ENCODE data around the gene ZNF365.

The ZNF365 gene

GRCh38 chr10:62442006-62442405 lies 67.8 kb downstream of the ZNF365 start:
- H3K9me3 ChIP-seq (ENCODE audit: low read length), result no peaks in the 10 kb centered on the region
- H3K4me1 ChIP-seq (ENCODE audit: insufficient read depth, low read length), result peaks cover 7% of the 10 kb centered on the region
- H3K4me3 ChIP-seq (ENCODE audit: low read length), result no peak overlapping the region
- H3K27me3 ChIP-seq (ENCODE audit: insufficient read depth, low read length), result no peaks in the 10 kb centered on the region
- no peak overlapping the region for H2AFZ ChIP-seq (ENCODE audit: low read depth, low read length)
- H3K36me3 ChIP-seq (ENCODE audit: insufficient read depth, low read length), result no peaks in the 10 kb centered on the region

DNA sequence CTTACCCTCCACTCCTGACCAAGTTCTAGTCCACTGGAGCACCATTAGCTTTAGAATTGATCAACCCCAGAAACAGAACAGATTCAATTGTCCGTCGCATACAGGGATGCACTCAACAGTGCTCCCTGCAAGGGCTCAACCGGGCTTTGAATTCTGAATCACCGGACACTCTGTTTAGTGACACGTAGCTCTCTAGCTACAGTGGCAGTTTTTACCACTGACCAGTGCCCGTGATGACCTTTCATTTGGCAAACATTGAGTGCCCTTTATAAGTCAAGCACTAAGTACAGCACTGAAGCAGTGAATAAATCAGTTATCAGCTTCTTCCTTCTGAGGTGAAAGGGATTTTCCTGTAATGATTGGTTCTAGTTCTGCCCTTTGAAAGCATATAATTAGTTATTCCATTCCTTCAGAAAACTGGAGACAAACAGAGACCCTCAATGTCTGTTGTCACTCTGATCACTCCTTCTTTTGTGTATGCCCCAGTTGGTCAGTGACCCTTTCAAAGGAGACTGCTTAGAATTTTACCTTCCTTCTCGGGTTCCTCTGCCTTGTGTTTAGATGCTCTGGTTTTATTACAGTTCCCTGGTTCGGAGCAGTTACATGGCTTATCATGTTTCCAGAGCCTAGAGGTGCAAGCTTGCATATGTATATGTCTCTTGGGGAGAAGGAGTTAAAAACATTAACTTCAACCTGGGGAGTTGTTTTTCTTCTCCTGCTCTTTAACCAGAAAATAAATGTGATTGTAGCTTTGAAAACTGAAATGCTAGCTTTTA lies 68.9 kb downstream of the ZNF365 start:
- Histone ChIP-seq H3K27me3 (ENCODE audit: insufficient read depth, low read length) (no peaks in the 10 kb centered on the region), H3K9me3 (ENCODE audit: low read length) (no peaks in the 10 kb centered on the region), H3K4me1 (ENCODE audit: insufficient read depth, low read length) (peaks cover 7% of the 10 kb centered on the region), H3K36me3 (ENCODE audit: insufficient read depth, low read length) (no peaks in the 10 kb centered on the region), H2AFZ (ENCODE audit: low read depth, low read length) (no peak overlapping the region), H3K4me3 (ENCODE audit: low read length) (no peak overlapping the region)

DNA sequence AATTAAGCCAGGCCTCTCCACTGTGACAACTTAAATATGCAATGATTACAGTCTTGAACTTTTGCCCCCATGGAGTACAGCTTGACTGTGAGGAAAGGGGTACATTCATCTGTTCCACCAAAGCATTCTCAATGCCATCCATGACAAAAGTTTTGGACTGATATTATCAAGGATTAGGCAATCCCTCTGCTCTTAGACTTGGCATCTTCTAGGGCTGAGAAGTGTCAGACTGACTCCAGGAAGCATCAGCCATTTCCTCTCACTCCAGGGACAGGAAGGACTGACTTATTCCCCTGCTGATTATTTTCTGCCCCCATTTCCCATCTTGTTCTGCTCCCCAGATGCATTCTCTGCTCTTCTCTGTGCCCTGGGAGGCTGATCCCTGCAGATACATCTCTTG lies 69.7 kb downstream of the ZNF365 start:
- no peak overlapping the region for H3K4me3 ChIP-seq (ENCODE audit: low read length)
- H2AFZ ChIP-seq (ENCODE audit: low read depth, low read length), result no peak overlapping the region
- H3K27me3 ChIP-seq (ENCODE audit: insufficient read depth, low read length), result no peaks in the 10 kb centered on the region
- no peaks in the 10 kb centered on the region for H3K36me3 ChIP-seq (ENCODE audit: insufficient read depth, low read length)
- no peaks in the 10 kb centered on the region for H3K9me3 ChIP-seq (ENCODE audit: low read length)
- H3K4me1 ChIP-seq (ENCODE audit: insufficient read depth, low read length), result peaks cover 7% of the 10 kb centered on the region

- Histone ChIP-seq H3K36me3 (ENCODE audit: insufficient read depth, low read length) (no peaks in the 10 kb centered on the region), H3K9me3 (ENCODE audit: low read length) (no peaks in the 10 kb centered on the region), H2AFZ (ENCODE audit: low read depth, low read length) (no peak overlapping the region), H3K27me3 (ENCODE audit: insufficient read depth, low read length) (no peaks in the 10 kb centered on the region), H3K4me3 (ENCODE audit: low read length) (no peak overlapping the region), H3K4me1 (ENCODE audit: insufficient read depth, low read length) (peaks cover 7% of the 10 kb centered on the region)
Observed at GRCh38 chr10:62446627-62447026, 72.5 kb downstream of the ZNF365 start.

DNA sequence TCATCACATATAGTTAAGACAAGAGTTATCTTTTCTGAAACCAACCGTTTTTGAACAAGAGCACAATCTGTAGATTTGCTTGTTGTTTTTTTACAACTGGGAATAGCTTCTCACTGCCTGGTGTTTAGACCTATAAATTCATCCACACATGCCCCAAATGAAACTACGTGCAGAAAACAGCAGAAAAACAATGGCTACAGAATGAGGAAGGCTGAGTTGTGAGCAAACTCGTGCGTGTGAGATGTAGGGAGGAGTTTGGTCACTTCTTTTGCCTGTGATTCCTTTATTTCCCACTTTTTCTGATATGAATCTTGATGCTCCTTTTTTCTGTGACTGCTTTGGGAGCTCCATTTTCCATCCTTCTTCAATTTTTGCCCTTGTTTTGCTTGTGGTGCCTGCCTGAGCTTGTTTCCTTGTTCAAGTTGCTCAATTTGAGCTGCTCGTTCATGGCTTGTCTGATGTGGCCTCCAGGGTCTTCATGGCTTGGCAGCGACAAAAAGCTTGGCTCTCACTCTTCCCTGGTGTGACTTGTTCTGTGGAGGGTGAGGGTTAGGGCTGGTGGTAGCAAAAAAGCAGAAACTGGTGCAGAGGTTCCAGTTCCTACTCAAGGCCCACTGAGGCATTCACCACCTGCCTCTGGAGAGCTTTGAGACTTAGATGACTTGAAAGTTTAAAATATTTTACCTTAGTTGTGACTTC lies 76.9 kb downstream of the ZNF365 start:
- no peaks in the 10 kb centered on the region for H3K9me3 ChIP-seq (ENCODE audit: low read length)
- H3K36me3 ChIP-seq (ENCODE audit: insufficient read depth, low read length), result no peaks in the 10 kb centered on the region
- H3K4me3 ChIP-seq (ENCODE audit: low read length), result no peak overlapping the region
- H3K4me1 ChIP-seq (ENCODE audit: insufficient read depth, low read length), result no peaks in the 10 kb centered on the region
- no peak overlapping the region for H2AFZ ChIP-seq (ENCODE audit: low read depth, low read length)
- H3K27me3 ChIP-seq (ENCODE audit: insufficient read depth, low read length), result no peaks in the 10 kb centered on the region

DNA sequence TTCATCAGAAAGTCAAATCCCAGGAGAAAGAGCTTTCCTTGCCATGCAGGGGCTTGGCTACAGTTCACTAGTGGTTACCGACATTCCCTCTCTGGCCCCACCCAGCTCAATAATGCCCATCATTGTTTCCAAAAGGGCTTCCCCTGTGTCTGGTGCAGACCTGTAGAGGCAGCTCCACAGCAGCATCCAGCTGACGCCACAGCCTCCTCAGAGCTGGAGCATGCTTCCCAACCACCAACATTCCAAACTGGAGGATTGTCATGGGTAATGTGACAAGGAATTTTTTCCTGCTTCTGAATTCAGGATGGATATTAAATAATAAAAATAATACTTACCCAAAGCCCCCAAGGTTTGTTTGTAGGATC lies 77.4 kb downstream of the ZNF365 start:
- no peak overlapping the region for H3K4me3 ChIP-seq (ENCODE audit: low read length)
- no peaks in the 10 kb centered on the region for H3K36me3 ChIP-seq (ENCODE audit: insufficient read depth, low read length)
- no peaks in the 10 kb centered on the region for H3K4me1 ChIP-seq (ENCODE audit: insufficient read depth, low read length)
- no peaks in the 10 kb centered on the region for H3K9me3 ChIP-seq (ENCODE audit: low read length)
- H2AFZ ChIP-seq (ENCODE audit: low read depth, low read length), result no peak overlapping the region
- no peaks in the 10 kb centered on the region for H3K27me3 ChIP-seq (ENCODE audit: insufficient read depth, low read length)
